Gastroesophageal sphincter (tissue), 4 donors: ENCODE measurements around the gene SPEM3. TPM values are rescaled to one million over a fixed set of nuclear protein-coding genes. Genes with fewer than 3 reads are reported as not detected.

Experiments
- ATAC-seq: fragments of 150-250 bp; one replicate; pipeline ENCODE4 v1.9.1; 2016; ENCODE audit warnings: mild to moderate bottlenecking, moderate library complexity
- H3K27ac ChIP-seq, 4 donors: fragments of 200-600 bp; sonication (generic) in 3 of 4; 1 replicate in 3 of 4; 2 replicates in 1 of 4; pipeline ENCODE4 v1.5.1; 2016 to 2019
- H3K27me3 ChIP-seq: fragments of 200-600 bp; sonication (generic); one replicate; pipeline ENCODE4 v1.5.1; 2019
- H3K36me3 ChIP-seq, 2 donors: fragments of 200-600 bp; sonication (generic); one replicate each; pipeline ENCODE4 v1.5.1; 2019; ENCODE audit warnings: control low read depth in 1 of 2
- H3K4me1 ChIP-seq, 3 donors: fragments of 200-600 bp; sonication (generic); 1 replicate in 2 of 3; 2 replicates in 1 of 3; pipeline ENCODE4 v1.5.1; 2016 to 2019; ENCODE audit warnings: control low read depth in 2 of 3
- H3K4me3 ChIP-seq, 2 donors: fragments of 200-600 bp; sonication (generic); one replicate each; pipeline ENCODE4 v1.5.1; 2019; ENCODE audit warnings: mild to moderate bottlenecking in 1 of 2, moderate library complexity in 1 of 2
- H3K9me3 ChIP-seq, 3 donors: fragments of 200-600 bp; sonication (generic); one replicate each; pipeline ENCODE4 v1.5.1; 2017 to 2019; ENCODE audit warnings: control low read depth in 2 of 3
- EP300 ChIP-seq: sonication (generic); formaldehyde crosslinking; IDR thresholded peaks from one replicate; pipeline ENCODE4 v1.6.1; 2017; ENCODE audit warnings: antibody characterized with exemption, mild to moderate bottlenecking
- POLR2A ChIP-seq, 2 donors: fragments of 450-650 bp; IDR thresholded peaks; one replicate each; pipeline ENCODE4 v1.6.1; 2017; ENCODE audit warnings: antibody characterized with exemption in 2 of 2, mild to moderate bottlenecking in 2 of 2, moderate library complexity in 1 of 2
- POLR2AphosphoS5 ChIP-seq: sonication (generic); formaldehyde crosslinking; IDR thresholded peaks from one replicate; pipeline ENCODE4 v1.6.1; 2017; ENCODE audit warnings: antibody characterized with exemption
- WGBS, 2 donors: methylation state at CpG; one replicate each; pipeline ENCODE4 v1.1.5; 2018; ENCODE audit warnings: low coverage in 1 of 2; 5-methylcytosine and 5-hydroxymethylcytosine counted together
- total RNA-seq, 4 donors: library from RNA; depleted of rRNA; stranded (reverse); fragments of >200 nt; gene quantifications; one replicate each; pipeline ENCODE4 v1.1.0, GENCODE V29; 2016
- TF ChIP-seq, protein P1 (sequence below), 4 experiments: fragments of 200-600 bp in 2 of 4; fragments of 450-650 bp in 2 of 4; sonication (generic) in 1 of 4; IDR thresholded peaks; one replicate each; pipeline ENCODE4 v1.5.1; 2017 to 2019; ENCODE audit warnings: antibody characterized with exemption in 4 of 4, mild to moderate bottlenecking in 2 of 4, moderate library complexity in 2 of 4

SPEM3 gene
- total RNA-seq, 4 donors from 2014 or later, result 0.08 TPM; not detected in 3

DNA sequence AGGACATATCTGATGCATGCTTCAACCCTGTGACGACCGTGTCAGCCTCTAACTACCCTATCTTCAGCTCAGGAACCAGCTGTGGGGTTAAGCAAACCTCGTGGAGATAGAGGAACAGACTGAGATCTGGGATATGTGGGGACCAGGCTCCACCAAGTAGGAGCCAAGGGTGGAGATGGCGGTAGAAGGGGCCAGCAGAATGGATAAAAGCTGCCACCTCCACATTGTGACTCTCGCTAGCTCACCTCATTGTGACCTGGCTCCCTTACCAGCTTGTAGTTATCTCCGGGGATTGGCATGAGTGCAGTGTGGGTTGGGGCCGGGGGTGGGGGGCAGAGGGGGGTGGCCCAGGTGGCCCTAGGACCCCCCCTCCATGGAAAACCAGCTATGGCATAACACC is 3.3 kb upstream of the SPEM3 start, which contains the start of gene SPEM2:
Gene SPEM2, plus strand, starts transcription at position 301 of the 400 bp plus-strand sequence. Its CDS starts 73 bp downstream, at position 374.
- Histone ChIP-seq H3K27ac (no peak within 1 kb of the TSS), H3K9me3 (no peaks in the 10 kb centered on the region), H3K36me3 (no peaks in the 10 kb centered on the region), H3K4me1 (no peaks in the 10 kb centered on the region), H3K4me3 (no peak within 1 kb of the TSS), H3K27me3 (peaks cover 8% of the 10 kb centered on the region)
- no peak for ATAC-seq
- 94 to 100% methylated on average over 1 to 3 of the region's 7 CpGs for WGBS, 2 donors
- TF ChIP-seq POLR2AphosphoS5, result no peak
- TF ChIP-seq POLR2A (IDR thresholded peaks at IDR 0.05), result no peak
- no peak for TF ChIP-seq EP300
- TF ChIP-seq, protein P1, sequence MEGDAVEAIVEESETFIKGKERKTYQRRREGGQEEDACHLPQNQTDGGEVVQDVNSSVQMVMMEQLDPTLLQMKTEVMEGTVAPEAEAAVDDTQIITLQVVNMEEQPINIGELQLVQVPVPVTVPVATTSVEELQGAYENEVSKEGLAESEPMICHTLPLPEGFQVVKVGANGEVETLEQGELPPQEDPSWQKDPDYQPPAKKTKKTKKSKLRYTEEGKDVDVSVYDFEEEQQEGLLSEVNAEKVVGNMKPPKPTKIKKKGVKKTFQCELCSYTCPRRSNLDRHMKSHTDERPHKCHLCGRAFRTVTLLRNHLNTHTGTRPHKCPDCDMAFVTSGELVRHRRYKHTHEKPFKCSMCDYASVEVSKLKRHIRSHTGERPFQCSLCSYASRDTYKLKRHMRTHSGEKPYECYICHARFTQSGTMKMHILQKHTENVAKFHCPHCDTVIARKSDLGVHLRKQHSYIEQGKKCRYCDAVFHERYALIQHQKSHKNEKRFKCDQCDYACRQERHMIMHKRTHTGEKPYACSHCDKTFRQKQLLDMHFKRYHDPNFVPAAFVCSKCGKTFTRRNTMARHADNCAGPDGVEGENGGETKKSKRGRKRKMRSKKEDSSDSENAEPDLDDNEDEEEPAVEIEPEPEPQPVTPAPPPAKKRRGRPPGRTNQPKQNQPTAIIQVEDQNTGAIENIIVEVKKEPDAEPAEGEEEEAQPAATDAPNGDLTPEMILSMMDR (IDR thresholded peaks at IDR 0.05), result no peak

DNA sequence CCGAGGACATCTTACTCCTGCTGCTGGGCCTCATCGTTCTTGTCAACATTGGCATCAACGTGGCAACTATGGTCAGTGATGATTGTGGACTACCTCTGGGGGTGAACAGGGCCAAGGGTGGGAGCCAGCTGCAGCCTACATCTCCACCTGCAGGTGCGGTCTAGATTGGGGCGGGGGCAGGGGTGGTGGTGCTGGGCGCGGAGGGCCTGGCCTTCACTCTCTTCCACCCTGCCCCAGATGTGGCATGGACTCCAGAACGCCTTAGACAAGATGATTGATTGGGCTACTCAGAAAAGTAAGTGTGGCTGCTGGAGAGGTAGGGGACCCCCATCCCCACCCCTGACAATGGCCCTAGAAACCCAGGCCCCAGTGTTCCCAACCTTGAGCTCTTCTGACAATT is 2.9 kb upstream of the SPEM3 start:
- no peak overlapping the region for H3K4me3 ChIP-seq
- no peaks in the 10 kb centered on the region for H3K4me1 ChIP-seq
- ATAC-seq, result no peak
- H3K27me3 ChIP-seq, result peaks cover 3% of the 10 kb centered on the region
- 50% methylated on average over 2 of the region's 8 CpGs; no CpG with 5 or more reads in 1 of the 2 donors for WGBS, 2 donors
- H3K27ac ChIP-seq, result no peak overlapping the region
- TF ChIP-seq EP300 (no peak), POLR2A (IDR thresholded peaks at IDR 0.05) (no peak), POLR2AphosphoS5 (no peak)
- no peaks in the 10 kb centered on the region for H3K9me3 ChIP-seq
- H3K36me3 ChIP-seq, result no peaks in the 10 kb centered on the region

DNA sequence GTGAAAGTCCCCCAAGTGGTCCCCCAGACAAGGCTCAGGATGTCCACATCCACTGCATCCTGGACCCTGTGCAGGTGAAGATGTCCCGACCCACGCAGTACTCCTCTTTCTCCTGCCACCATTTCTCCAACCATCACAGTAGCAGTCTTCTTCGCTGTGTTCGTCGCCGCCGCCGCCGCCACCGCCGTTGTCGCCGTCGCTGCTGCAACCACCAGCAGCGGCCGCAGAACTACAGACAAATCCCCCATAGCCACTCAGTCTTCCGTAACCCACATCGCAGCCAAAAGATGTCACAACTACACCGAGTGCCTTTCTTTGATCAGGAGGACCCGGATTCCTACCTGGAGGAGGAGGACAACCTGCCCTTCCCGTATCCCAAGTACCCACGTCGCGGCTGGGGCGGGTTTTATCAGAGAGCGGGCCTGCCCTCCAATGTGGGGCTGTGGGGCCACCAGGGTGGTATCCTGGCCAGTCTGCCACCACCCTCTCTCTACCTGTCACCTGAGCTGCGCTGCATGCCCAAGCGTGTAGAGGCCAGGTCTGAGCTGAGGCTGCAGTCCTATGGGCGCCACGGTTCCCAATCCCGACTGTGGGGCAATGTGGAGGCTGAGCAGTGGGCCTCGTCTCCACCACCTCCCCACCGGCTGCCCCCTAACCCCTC is 2.3 kb upstream of the SPEM3 start:
- H3K27ac ChIP-seq, result no peak overlapping the region
- no peak for ATAC-seq
- H3K36me3 ChIP-seq, result no peaks in the 10 kb centered on the region
- WGBS, 2 donors, result 93 to 94% methylated on average over 16 to 17 of the region's 33 CpGs
- H3K9me3 ChIP-seq, result no peaks in the 10 kb centered on the region
- H3K4me3 ChIP-seq, result no peak overlapping the region
- TF ChIP-seq, protein P1 (IDR thresholded peaks at IDR 0.05), result no peak
- TF ChIP-seq POLR2A (IDR thresholded peaks at IDR 0.05) (no peak), EP300 (no peak), POLR2AphosphoS5 (no peak)
- no peaks in the 10 kb centered on the region for H3K27me3 ChIP-seq
- H3K4me1 ChIP-seq, result no peaks in the 10 kb centered on the region

DNA sequence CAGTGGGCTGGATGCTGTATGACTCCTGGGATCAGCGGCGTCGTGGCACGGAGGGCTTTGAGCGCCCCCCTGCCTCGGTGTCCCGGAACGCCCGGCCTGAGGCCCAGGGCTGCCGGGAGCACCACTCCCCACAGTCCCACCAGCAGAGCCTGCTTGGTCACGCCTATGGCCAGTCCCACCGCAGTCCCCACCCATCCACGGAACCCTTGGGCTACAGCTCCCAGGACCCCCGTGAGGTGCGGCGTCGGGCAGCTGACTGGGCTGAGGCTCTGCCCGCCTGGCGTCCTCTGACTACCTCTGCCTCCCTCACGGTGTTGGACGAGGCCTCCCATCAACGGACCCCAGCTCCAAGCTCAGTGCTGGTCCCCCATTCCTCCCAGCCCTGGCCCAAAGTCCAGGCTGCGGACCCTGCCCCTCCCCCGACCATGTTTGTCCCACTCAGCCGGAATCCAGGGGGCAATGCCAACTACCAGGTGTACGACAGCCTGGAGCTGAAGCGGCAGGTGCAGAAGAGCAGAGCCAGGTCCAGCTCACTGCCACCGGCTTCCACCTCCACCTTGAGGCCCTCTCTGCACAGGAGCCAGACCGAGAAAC is 1.7 kb upstream of the SPEM3 start:
- TF ChIP-seq POLR2AphosphoS5, result no peak
- no peak for TF ChIP-seq POLR2A (IDR thresholded peaks at IDR 0.05)
- TF ChIP-seq, protein P1 (IDR thresholded peaks at IDR 0.05), result no peak
- no peak for TF ChIP-seq EP300
- peaks cover 2% of the 10 kb centered on the region for H3K27me3 ChIP-seq
- no peak for ATAC-seq
- H3K4me1 ChIP-seq, result no peaks in the 10 kb centered on the region
- WGBS, 2 donors, result no CpG with 5 or more reads among the region's 29 CpGs
- no peak overlapping the region for H3K4me3 ChIP-seq
- no peak overlapping the region for H3K27ac ChIP-seq
- H3K36me3 ChIP-seq, result no peaks in the 10 kb centered on the region
- no peaks in the 10 kb centered on the region for H3K9me3 ChIP-seq

DNA sequence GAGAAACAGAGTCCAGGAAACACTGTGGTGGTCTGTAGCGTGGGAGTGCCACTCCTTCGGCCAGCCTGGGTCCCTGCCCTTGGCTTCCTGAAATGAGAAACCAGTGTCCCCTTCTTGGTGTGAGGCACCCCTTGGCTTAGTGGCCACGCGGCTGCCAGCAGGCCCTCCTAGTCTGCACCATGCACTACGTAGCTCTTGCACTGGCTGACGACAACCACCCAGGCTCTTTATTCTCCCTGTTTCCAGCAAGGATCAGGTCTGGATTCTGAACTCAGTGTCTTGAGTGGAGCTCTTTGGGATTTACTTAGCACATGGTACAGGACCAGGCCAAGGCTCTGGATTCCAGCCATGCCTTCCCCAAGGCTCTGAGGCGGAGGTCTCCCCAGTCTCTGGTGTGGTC is 1.1 kb upstream of the SPEM3 start:
- no peak for ATAC-seq
- H3K27ac ChIP-seq, result no peak overlapping the region
- no peaks in the 10 kb centered on the region for H3K4me1 ChIP-seq
- H3K4me3 ChIP-seq, result no peak overlapping the region
- peaks cover 7% of the 10 kb centered on the region for H3K27me3 ChIP-seq
- TF ChIP-seq, protein P1 (IDR thresholded peaks at IDR 0.05), result no peak
- no peak for TF ChIP-seq POLR2AphosphoS5
- no peak for TF ChIP-seq EP300
- no peak for TF ChIP-seq POLR2A (IDR thresholded peaks at IDR 0.05)
- H3K9me3 ChIP-seq, result no peaks in the 10 kb centered on the region
- WGBS, 2 donors, result 75 to 97% methylated on average over 3 to 6 of the region's 7 CpGs
- no peaks in the 10 kb centered on the region for H3K36me3 ChIP-seq
